Fibroblast of skin of right quadriceps (primary cell): ENCODE measurements around the gene SNX12.
A peak's percentile ranks its signal among the peaks of the same experiment; 100 is the strongest.
"Not testable (repeated sequence)": the region's sequence is repeated elsewhere in the genome, so short reads cannot be mapped to it uniquely, and the experiment has no call there.

Experiments
- DNase-seq: peaks from one replicate; pipeline ENCODE4 v3.0.0-alpha.2; 2013

SNX12 gene

DNA sequence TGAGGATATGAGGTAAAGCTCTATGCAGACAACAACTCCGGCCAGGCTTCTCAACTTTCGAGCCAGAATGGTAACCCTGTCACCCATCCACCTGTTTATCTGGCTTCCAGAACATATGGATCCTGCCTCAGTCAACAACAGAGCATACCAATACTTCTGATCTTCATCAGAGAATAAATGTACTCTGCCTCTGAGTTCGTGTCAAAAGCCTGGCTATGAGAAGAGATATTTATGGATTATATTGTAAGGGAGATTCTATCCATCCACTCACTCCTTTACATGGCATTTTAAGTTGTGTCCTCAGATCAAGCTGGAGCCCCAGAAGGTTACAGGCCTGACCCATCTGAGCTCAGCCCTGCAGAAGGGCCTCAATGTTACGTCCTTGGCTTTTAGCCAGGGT lies 17.8 kb upstream of the SNX12 start:
- DNase-seq = no peak

GRCh38 chrX:71082822-71083221 lies 14.7 kb upstream of the SNX12 start:
- DNase-seq = no peak

- DNase-seq = no peak
These were observed 14.1 kb upstream of the SNX12 start for GRCh38 chrX:71082124-71082647.

- DNase-seq = peak; percentile 15
These were observed 13.4 kb upstream of the SNX12 start for GRCh38 chrX:71081330-71082123.

DNA sequence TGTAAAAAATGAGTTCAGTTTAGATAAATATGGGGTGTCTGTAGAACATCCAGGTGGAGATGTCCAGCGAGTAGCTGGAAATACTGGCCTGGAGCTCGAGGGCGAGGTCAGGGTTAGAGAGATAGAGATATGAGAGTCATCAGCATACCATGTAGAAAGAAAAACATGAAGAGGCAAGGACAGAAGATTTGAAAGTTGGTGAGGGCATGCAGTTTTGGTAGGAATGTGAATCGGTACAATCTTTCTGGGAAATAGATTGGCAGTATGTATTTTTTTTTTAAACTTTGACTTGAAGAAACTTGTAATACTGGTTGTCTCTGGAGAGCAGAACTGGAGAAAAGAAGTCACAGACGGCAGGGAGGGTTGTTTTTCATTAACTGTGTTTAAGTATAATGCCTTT lies 2.4 kb upstream of the SNX12 start:
- DNase-seq = no peak

DNA sequence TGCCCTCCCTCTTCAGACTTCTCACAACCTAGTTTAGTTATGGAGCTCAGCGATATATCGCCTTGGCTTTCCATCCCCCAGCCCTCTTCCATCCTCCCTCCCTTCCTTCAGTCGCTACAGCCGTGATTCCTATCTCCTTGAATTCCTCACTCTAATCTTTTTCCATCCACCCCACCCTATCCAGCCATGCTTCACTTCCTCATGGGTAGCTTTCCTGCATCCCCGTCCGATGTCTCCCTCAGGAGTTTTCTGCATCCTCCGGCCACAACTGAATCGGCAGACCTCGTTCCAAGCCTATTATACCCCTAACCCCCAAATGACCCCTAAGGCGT lies 456 bp downstream of the SNX12 start:
- DNase-seq = no peak

DNA sequence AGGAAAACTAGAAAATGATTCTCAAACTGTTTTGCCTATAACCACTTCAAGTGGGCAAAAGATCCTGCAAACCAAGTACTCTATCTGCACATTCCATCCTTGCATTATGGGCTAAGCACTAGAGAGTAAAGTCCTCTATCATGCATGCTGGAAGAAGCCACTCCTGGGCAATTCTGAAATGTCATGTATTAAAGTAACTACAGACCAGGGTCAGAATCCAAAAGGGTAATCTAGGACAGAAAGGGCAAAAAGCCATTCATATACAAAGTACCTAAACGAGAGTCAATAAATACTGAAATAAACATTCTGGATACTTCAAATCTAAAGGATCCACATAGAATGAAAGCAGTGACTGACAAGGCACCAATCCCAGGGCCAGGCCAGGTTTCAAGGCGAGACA lies 1.0 kb downstream of the SNX12 start:
- no peak for DNase-seq

DNA sequence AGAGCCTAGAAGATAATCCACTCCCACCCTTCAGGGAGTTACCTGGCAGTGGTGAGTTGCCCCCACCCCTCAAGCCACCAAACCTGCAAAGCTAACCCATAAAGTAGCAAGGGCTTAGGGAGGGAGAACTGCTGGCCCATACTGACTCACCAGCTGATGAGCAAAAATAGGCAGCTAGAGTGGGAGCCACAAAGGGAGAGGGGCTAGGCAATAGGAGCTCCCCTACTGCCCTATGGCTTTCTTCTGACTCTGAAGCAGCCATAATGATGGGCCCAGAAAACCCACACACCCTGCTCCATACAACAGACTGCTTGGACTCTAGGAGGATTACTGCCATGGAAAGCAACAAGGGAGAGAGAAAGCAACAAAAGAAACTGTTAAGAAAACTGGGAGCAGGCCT lies 8.0 kb downstream of the SNX12 start:
- no peak for DNase-seq

DNA sequence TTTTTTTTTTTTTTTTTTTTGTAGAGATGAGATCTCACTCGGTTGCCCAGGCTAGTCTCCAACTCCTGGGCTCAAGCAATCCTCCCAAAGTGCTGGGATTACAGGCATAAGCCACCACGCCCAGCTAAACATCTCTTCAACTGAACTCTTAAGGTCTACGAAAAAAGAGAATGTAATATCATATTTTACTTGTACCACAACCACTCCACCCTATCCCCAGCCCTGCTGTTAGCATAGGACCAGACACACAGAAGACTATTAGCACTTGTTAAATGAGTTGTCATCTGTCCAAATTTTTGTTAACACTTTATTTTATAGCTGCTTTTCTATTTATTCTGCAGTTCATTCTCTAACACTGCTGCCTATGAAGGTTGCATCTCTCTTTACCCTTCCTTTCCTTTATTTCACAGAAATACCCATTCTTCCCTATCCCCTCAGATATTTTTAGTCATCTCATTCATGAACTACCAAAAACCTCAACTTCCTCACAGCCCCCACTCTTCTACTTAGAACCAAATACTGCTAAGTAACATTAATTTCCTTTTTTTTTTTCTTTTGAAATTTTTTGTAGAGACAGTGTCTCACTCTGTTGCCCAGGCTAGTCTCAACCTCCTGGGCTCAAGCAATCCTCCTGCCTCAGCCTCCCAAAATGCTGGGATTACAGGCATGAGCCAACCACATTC lies 10.1 kb downstream of the SNX12 start:
- DNase-seq = no peak

- peak; percentile 5 for DNase-seq
These were observed 11.3 kb downstream of the SNX12 start for GRCh38 chrX:71056867-71057266.

GRCh38 chrX:71053217-71053621 lies 14.9 kb downstream of the SNX12 start:
- peak; percentile 17 for DNase-seq

DNA sequence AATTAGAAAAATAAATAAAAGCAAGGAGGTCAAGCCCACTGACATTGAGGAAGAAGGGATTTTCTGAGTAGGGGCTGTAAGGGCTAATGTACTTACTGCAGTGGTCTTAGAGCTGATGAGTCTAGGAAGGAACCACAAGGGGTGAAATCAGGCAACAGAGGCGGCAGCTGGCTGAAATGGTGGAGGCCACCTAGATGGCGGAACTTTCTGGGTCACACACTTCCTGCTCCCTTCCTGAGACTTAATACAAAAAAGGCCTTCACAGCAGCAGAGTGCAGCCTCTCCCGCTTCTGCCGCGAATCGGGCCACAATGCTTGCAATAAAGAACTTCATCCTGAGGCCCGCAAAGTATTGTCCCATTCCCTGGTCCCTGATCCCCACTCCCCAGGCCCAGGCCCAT lies 15.4 kb downstream of the SNX12 start:
- DNase-seq = no peak

- not testable (repeated sequence) for DNase-seq
These were observed 20.2 kb downstream of the SNX12 start for GRCh38 chrX:71047891-71048290.

GRCh38 chrX:71017396-71017939 lies 50.7 kb downstream of the SNX12 start:
- DNase-seq = peak; percentile 2
